HTERT RPE-1 (cell line): ENCODE results near the gene SLC13A3.

Experiments
- in situ Hi-C: fragments of 300-500 bp; cut with MboI; formaldehyde crosslinking; loops from 4 replicates; pipeline ENCODE4 v1.14.3; 2020; ENCODE audit warnings: low sequenced_read_pairs

The SLC13A3 gene

DNA sequence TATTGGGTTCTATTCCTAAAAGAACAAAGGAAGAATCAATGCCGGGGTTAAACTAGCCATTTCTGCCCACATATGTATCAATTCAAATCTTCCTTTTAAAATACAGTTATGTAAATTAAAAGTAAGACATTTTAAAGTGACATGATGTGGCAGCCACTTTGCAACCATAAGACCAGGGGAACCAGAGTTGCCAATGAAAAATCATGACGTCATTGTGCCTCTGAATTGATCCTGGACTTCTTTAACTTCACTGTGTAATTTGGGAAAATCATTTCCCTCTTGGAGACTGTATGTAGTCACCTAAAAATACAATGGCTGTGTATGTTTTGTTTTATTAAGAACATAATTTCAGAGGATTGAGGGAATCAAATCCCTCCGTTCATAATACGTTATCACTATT, 42.2 kb downstream of the SLC13A3 start:
- in situ Hi-C loops: no loop called here

- in situ Hi-C loops: no loop called here
These were observed 43.3 kb downstream of the SLC13A3 start for GRCh38 chr20:46607849-46608497.

- in situ Hi-C loops: no loop called here
These were observed 43.9 kb downstream of the SLC13A3 start for GRCh38 chr20:46607191-46607848.

DNA sequence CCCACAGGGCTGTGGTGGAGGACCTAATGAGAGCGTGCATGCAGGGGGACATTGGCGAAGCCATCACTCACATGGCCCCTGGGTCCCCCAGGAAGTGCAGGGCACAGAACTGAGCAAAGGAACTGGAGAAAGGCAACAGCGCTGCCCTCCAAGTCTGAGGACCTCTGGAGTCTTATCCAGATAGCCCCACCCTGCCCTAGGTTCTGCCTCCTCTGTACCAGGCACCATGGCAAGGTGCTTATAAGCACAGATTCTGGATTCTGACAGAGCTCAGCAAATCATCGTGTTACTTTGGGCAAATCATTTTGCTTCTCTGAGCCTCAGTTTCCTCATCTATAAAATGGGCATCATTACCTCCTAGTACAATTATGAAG, 44.5 kb downstream of the SLC13A3 start:
- in situ Hi-C loops: no loop called here

DNA sequence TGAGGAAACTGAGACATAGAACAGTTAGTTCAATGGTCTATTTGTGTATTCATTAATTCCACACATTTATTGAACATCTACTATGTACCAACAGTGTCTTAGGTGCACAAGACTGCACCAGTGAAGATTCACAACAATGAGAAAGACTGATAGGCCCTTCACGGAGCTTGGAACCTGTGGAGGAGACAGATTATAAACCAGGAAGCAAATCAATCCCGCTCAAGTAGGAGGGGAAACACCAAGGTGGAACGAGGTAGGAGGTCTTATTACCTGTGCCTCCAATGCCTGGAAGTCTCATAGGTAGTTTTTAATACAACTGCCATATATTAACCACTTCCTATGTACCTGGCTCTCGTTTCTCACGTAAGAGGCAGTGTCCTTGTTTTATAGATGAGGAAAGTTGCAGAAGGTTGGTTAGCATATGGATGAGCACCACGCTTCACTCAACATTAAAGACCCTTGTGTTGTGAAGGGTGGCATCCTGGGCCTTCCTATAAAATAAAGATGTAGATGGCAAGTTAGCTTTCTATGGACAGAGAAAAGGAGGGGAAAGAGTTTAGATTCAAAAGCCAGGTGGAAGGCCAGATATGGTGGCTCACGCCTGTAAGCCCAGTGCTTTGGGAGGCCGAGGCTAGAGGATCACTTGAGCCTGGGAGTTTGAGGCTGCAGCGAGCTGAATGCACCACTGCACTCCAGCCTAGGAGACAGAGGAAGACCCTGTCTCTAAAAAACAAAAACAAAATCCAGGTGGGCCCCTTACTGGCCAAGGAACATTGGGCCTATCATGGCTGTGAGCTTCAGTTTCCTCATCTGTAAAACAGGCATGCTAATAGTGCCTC, 45.1 kb downstream of the SLC13A3 start:
- in situ Hi-C loops: no loop called here

DNA sequence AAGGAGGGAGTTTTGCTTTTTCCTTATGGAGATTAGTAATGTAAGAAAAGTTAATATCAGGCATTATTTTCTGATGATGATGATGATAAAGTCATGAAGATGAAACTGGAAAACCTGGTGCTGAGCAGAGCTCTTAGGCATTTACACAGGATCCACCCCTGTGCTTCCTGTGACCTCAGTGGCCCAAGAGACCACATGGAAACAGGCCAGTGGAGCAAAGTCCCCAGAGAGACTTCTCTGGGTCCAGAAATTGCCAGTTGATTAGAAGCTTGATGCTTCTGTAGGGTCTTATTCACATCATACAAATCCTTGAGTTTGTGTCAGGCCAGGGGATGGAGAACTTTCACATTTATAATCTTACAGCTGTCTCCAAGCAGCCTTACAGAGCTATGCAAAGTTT, 46.1 kb downstream of the SLC13A3 start:
- in situ Hi-C loops: no loop called here

DNA sequence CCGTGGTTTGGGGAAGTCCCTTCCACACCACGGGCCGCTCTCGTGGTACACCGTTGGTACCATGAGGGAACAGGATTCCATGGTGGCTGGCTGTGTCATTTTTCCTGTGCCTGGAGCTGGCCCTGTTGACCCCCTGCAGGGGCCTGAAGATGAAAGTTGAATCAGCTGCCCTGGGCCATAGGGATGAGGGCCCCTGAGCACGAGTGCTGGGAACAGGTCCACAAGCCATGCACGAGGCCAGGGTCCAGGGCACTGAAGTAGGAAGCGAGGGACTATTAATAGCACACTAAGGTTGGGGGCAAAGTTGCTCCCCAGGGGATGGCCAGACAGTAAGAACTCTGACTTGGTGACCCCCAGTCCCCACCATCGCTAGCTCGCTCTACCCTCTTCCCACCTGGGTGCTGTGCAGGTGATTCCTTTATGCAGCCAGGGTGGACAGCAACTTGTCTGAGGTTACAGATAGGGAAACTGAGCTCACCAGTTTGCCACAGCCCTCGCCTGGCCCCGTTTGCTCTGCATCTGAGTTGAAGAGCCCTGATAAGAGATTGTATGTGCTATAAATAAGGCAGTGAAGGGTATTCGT, 46.6 kb downstream of the SLC13A3 start:
- in situ Hi-C loops: no loop called here

DNA sequence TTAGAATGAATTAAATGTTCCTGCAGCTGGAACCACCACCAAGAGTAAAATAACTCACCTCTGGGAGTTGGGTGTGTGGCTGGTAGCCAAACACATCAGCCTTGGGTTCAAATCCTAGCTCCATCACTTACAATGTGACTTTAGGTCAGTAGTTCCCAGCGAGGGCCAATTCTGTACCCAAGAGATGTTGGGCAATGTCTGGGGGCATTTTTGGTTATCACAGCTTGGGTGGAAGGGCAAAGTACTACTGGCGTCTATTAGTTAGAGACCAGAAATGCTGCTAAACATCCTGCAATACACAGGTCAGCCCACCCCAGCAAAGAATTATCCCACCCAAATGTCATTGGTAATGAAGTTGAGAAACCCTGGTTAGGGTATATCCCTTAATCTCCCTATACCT, 48.8 kb downstream of the SLC13A3 start:
- in situ Hi-C loops: no loop called here

DNA sequence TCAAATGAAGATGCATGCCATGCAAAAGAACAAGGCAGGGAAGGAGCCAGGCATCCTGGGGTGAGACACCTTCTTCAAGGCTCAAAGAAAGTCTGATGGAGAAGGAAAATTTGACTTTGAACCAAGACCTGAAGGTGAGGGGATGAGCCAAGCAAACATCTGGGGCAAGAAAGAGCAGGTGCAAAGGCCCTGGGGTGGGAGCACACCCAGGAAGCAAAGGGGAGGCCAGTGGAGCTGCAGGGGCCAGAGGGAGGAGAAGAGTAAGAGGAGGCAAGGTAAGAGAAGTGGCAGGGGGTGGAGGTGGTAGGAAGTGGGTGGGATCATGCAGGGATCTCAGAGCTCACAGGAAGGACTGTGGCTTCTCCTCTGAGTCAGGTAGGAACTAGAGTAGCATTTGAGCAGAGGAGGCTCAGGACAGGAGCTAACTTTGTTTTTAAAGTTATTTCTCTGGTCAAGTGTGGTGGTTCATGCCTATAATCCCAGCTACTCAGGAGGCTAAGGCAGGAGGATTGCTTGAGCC, 49.6 kb downstream of the SLC13A3 start:
- in situ Hi-C loops: no loop called here

DNA sequence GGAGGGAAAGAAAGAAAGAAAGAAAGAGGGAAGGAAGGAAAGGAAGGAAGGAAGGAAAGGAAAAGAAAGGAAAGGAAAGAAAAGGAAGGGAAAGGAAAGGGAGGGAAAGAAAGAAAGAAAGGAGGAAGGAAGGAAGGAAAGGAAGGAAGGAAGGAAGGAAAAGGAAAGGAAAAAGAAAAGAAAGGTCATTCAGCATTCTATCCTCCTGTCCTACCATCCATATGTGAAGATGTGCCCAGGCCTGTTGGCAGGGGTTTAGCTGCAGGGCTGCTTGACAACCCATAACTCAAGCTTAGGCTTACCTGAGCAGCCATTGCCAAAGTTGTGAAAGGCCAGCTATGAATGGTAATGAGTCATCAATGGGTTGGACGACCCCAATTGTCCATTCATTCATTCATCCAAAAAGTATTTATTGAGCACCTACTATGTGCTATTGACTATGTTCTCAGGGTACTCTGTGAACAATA, 50.9 kb downstream of the SLC13A3 start:
- in situ Hi-C loops: no loop called here

DNA sequence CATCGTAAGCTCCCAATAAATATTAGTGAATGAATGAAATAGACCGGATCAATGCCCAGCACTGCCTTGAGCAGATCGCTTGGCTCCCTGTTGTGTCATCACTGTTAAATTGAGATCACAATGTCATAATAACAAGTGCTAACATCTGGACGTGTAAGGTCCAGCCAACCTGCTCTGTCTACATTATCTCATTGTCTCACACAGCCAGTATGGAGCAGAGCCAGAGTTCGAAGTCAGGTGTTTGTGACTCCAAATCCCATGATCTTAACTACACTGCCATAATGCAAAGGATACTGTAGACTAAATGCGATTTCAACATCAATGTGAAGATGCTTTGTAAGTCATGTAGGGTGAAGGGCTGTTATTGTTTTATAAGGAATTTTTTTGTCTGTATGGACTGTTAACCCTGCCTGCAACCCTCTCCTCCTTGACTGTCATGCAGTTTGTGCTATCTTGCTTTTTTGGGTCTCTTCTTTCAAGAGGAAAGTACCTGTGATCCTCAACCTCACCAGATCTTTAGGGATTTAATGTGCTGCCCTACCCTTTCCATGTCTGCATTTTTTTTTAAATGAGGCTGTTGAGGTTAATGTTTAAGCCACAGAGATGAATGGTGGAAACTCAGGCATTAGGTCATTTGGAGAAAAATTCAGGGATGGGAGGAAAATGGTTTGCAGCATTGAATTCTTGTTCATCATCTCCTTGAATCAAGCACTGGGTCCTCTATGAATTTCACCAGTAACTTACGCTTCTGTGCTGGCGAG, 51.9 kb downstream of the SLC13A3 start:
- in situ Hi-C loops: no loop called here

DNA sequence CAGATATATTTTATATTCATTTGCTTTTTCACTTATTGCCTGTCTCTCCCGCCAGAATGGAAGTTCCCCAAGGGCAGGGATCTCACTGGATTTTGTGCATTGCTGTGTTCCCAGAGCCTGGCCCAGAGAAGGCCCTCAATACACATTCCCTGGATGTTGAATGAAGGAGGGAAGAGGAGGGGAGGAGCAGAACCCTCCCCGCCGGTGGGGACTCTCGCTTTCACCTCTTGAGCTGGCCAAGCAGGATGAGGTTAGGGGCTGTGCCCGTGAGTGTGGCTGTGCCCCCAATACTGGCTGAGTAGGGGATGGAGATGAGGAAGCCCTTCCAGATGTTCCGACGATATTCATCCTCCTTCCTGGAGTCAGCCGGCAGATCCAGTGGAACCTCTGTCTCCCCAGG, 55.3 kb downstream of the SLC13A3 start:
- in situ Hi-C loops: no loop called here

GRCh38 chr20:46594725-46595124, 56.5 kb downstream of the SLC13A3 start:
- in situ Hi-C loops: no loop called here

DNA sequence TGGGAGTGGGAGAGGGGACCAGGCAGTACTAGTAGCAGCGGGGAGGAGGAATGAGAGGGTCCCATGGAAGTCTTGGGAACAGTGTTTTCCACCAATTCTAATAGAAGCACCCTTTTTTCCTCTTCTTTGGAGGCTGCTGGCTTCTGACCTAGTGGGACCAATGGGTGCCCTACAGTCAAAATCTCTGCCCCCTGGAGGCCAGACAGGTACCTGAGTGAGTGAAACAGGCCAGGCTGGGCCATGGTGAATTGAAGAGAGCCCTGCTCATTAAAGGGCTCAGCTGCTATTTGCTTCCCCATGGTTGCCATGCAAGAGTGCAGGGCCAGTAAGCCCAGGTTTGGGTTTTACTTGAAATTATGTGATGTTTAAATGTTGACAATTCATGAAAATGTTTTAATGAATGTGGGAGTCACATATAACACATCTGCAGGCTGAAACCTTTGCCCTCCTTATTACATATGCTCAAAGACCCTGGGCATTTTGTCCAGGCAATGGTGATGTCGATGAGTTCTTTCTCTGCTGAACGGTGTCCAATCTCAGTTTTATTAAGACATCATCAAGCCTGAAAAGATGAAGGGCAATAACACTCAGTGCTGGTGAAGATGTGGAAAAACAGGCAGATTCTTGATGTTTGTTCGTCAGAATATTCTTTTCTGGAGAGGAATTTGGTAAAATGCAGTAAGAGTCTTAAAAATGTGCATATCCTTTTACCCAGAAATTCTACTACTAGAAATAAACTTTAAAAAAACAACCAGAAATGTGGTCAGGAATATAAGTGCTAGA, 58.5 kb downstream of the SLC13A3 start:
- in situ Hi-C loops: no loop called here

GRCh38 chr20:46590443-46590842, 60.8 kb downstream of the SLC13A3 start:
- in situ Hi-C loops: no loop called here

DNA sequence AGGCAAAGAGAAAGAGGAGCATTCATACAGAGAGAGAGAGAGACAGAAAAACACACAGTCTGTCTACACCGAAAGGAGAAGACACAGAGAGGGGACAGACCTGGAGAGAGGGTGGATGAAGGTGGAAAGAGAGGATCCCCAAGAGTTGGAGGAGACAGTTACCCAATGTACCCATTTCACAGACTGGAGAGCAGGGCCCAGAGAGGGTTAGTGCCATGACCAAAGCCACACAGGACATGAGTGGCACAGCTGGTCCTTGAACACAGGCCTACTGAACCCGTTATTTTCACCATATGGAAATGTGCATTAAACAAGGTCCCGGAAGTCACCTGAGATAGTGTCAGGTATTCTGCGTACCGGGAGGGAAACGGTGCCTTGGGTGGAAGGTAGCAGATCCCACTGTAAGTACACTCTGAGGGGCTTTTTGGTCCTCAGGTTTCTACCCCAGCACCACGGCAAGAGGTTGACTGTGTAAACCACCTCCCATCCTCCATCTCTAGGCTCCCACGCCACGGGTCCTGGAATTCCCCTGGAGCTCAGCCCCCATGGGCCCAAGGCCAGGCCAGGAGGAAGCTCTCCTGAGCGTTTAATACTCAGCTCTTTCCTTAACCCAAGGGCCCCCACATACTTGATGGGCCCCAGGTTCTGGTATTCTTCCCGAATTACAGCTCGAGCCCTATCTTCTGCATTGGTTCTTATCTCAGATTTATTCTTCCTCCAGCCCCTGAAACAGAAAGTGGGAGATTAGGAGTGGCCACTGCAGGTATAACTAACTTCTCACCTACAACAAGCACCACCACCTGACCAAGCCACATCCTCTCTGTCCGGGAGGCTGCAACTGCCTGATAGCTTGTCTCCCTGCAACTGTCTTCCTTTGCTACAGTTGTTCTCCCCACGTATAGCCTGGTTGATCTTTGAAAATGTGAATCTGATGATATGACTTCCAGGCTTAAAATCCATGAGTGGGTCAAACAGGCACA, 62.4 kb downstream of the SLC13A3 start:
- in situ Hi-C loops: no loop called here

- in situ Hi-C loops: no loop called here
These were observed 63.3 kb downstream of the SLC13A3 start for GRCh38 chr20:46587986-46588385.

GRCh38 chr20:46586724-46587123, 64.5 kb downstream of the SLC13A3 start:
- in situ Hi-C loops: no loop called here

DNA sequence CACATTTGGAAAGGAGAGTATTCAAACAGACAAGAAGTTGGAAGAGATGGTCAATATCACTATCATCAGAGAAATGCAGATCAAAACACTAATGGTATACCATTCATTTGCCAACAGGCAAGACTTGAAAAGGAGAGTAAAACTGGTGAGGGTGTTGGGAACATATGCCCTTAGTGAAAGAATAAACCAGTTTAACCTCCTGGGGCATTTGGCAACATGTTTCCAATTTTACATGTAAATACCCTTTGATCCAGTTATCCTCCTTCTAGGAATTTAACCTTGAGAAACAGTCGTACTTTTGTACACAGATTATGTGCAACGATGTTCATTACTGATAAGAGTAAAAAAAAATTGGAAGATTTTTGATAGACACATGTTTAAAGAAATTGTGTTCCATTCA, 66.8 kb downstream of the SLC13A3 start:
- in situ Hi-C loops: no loop called here
